HG03095 (cell line): ENCODE data around the gene UBD.
A peak's percentile ranks its signal among the peaks of the same experiment; 100 is the strongest.

Source experiments
- ATAC-seq: cut with Tn5 transposase; IDR thresholded peaks from one replicate; pipeline ENCODE4 v1.9.1; 2021; ENCODE audit warnings: moderate library complexity; ENCODE audit not compliant: unreplicated experiment

Gene UBD

GRCh38 chr6:29561606-29562181 lies 2.2 kb upstream of the UBD start:
- no peak for ATAC-seq

- ATAC-seq: no peak
Measured at GRCh38 chr6:29561091-29561490, 1.6 kb upstream of the UBD start.

- no peak for ATAC-seq
Measured at GRCh38 chr6:29558439-29559079, 973 bp downstream of the UBD start.

- no peak for ATAC-seq
Measured at GRCh38 chr6:29557320-29557719, 2.2 kb downstream of the UBD start.

GRCh38 chr6:29554764-29555163 lies 4.8 kb downstream of the UBD start:
- ATAC-seq: no peak

GRCh38 chr6:29553268-29554057 lies 6.1 kb downstream of the UBD start:
- ATAC-seq: no peak

- ATAC-seq: no peak
Measured at GRCh38 chr6:29552512-29553051, 7.0 kb downstream of the UBD start.

- no peak for ATAC-seq
Measured at GRCh38 chr6:29547573-29547972, 12.0 kb downstream of the UBD start.

GRCh38 chr6:29537714-29538403 lies 21.7 kb downstream of the UBD start:
- ATAC-seq: no peak

- ATAC-seq: no peak
Measured at GRCh38 chr6:29532320-29532951, 27.1 kb downstream of the UBD start.

- peak; percentile 55 for ATAC-seq
Measured at GRCh38 chr6:29531668-29532067, 27.9 kb downstream of the UBD start.

GRCh38 chr6:29530671-29531310 lies 28.7 kb downstream of the UBD start:
- ATAC-seq: no peak

- no peak for ATAC-seq
Measured at GRCh38 chr6:29529956-29530355, 29.6 kb downstream of the UBD start.

- no peak for ATAC-seq
Measured at GRCh38 chr6:29528988-29529560, 30.5 kb downstream of the UBD start.

GRCh38 chr6:29528300-29528931 lies 31.1 kb downstream of the UBD start:
- no peak for ATAC-seq

- ATAC-seq: no peak
Measured at GRCh38 chr6:29527564-29527963, 32.0 kb downstream of the UBD start.

- no peak for ATAC-seq
Measured at GRCh38 chr6:29527126-29527525, 32.4 kb downstream of the UBD start.

- no peak for ATAC-seq
Measured at GRCh38 chr6:29525311-29525639, 34.3 kb downstream of the UBD start.

GRCh38 chr6:29524444-29525310 lies 34.9 kb downstream of the UBD start:
- no peak for ATAC-seq
